IPS DF 6.9 (cell line): ENCODE results near the gene GPR39.
A peak's percentile ranks its signal among the peaks of the same experiment; 100 is the strongest.
"Not testable (repeated sequence)": the region's sequence is repeated elsewhere in the genome, so short reads cannot be mapped to it uniquely, and the experiment has no call there.

ENCODE experiments used
- DNase-seq: peaks from one replicate; pipeline ENCODE4 v3.0.0-alpha.2; 2013; ENCODE audit warnings: low read depth, low spot score
- H3K27ac ChIP-seq: one replicate; pipeline ENCODE4 v1.5.1; 2013; ENCODE audit warnings: low read length, control low read depth
- H3K27me3 ChIP-seq: 2 replicates; pipeline ENCODE4 v1.6.1; 2013; ENCODE audit warnings: mild to moderate bottlenecking, low read length; ENCODE audit not compliant: control insufficient read depth, insufficient read depth
- H3K36me3 ChIP-seq: 2 replicates; pipeline ENCODE4 v1.6.1; 2013; ENCODE audit warnings: low read length; ENCODE audit not compliant: control insufficient read depth, insufficient read depth
- H3K4me1 ChIP-seq: 2 replicates; pipeline ENCODE4 v1.6.1; 2013; ENCODE audit warnings: low read length; ENCODE audit not compliant: control insufficient read depth, insufficient read depth
- H3K4me3 ChIP-seq: 2 replicates; pipeline ENCODE4 v1.5.1; 2013; ENCODE audit warnings: mild to moderate bottlenecking, low read length
- H3K9me3 ChIP-seq: 2 replicates; pipeline ENCODE4 v1.6.1; 2013; ENCODE audit warnings: low read length, inconsistent platforms; ENCODE audit not compliant: control insufficient read depth, insufficient read depth
- WGBS: extraction: QIAGEN DNeasy Blood & Tissue Kit; methylation state at CpG from one replicate; pipeline ENCODE4 v1.1.7; 2013; ENCODE audit warnings: mixed read lengths, missing lambda C conversion rate; ENCODE audit not compliant: insufficient read length, insufficient coverage; 5-methylcytosine and 5-hydroxymethylcytosine counted together

The GPR39 gene

DNA sequence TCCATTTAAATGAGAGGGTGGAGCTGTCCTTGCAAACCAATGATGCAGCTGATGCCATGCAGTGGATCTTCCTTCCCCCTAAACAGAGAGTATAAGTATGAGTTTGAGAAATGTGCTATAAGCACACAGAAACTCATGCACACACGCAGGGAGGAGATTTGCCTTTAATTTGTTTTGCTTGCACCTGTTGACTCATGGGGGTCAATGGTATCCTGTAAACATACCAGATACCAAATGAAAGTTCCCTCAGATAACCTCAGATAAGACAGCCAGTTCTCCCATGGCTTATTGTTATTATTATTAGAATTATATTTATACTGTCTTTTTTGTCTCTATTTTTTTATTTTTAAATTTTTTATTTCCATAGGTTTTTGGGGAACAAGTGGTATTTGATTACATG lies 29.5 kb upstream of the GPR39 start:
- H3K9me3 ChIP-seq = no peaks in the 10 kb centered on the region
- no peak overlapping the region for H3K27ac ChIP-seq
- H3K4me1 ChIP-seq = no peaks in the 10 kb centered on the region
- H3K27me3 ChIP-seq = no peaks in the 10 kb centered on the region
- H3K4me3 ChIP-seq = no peak overlapping the region
- H3K36me3 ChIP-seq = no peaks in the 10 kb centered on the region
- no peak for DNase-seq
- WGBS = no CpG with 5 or more reads among the region's 1 CpG

DNA sequence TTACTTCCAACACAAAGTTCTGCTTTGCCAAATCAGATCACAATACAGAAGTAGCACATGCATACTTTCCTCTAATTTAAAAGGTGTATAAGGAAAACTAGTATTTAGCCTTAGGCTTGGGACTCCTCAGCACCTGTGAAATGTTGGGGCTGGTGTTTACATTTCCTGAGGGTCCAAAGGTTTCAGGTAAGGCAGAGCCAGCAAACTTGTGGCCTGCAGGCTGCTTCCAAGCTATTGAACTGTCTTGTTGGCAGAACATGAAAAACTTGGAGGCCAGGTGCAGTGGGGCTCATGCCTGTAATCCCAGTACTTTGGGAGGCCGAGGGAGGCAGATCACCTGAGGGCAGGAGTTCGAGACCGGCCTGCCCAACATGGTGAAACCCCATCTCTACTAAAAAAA lies 26.5 kb upstream of the GPR39 start:
- no peak for DNase-seq
- Histone ChIP-seq H3K4me3 (no peak overlapping the region), H3K4me1 (peaks cover 2% of the 10 kb centered on the region; the same call in 1 of the 2 replicates), H3K27ac (no peak overlapping the region), H3K27me3 (no peaks in the 10 kb centered on the region), H3K36me3 (no peaks in the 10 kb centered on the region), H3K9me3 (no peaks in the 10 kb centered on the region)
- WGBS = no CpG with 5 or more reads among the region's 3 CpGs

DNA sequence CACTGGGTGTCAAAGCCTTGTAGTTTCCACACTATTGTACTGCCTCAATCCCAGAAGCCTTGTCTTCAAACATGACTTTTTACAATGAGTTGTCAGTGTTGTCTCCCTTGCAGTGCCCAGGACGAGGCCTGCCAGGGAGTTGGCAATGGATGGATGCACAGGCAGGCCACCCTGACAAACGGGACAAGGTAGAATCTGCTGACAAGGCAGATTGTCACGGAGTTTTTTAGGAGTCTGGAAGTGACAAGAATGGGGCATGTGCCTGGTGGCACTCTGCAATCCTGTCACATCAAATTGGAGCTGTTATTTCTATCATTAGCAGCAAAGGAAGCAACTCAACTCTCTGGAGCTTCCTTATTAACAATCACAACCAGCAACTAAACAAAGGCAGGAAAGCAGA lies 25.2 kb upstream of the GPR39 start:
- H3K4me1 ChIP-seq = peaks cover 2% of the 10 kb centered on the region; the same call in 1 of the 2 replicates
- no peak for DNase-seq
- H3K4me3 ChIP-seq = no peak overlapping the region
- H3K27me3 ChIP-seq = no peaks in the 10 kb centered on the region
- no peaks in the 10 kb centered on the region for H3K36me3 ChIP-seq
- H3K27ac ChIP-seq = no peak overlapping the region
- no CpG with 5 or more reads among the region's 3 CpGs for WGBS
- no peaks in the 10 kb centered on the region for H3K9me3 ChIP-seq

DNA sequence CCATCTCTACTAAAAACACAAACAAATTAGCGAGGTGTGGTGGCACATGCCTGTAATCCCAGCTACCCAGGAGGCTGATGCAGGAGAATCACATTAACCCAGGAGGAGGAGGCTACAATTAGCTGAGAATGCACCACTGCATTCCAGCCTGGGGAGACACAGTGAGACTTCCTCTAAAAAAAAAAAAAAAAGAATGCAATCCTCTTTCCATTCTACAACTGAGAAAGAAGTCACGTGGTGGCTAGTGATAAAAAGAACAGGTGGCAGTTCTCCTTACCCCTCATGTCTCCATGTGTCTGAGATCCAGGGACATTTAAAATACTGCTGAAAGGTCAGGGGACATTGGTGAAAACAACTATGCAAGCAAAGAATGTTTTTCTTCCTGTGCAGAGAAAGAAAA lies 24.4 kb upstream of the GPR39 start:
- peak; percentile 27 for DNase-seq
- no peaks in the 10 kb centered on the region for H3K36me3 ChIP-seq
- peaks cover 2% of the 10 kb centered on the region; the same call in 1 of the 2 replicates for H3K4me1 ChIP-seq
- no peaks in the 10 kb centered on the region for H3K9me3 ChIP-seq
- no peak overlapping the region for H3K4me3 ChIP-seq
- no CpG with 5 or more reads among the region's 2 CpGs for WGBS
- H3K27me3 ChIP-seq = no peaks in the 10 kb centered on the region
- H3K27ac ChIP-seq = no peak overlapping the region

DNA sequence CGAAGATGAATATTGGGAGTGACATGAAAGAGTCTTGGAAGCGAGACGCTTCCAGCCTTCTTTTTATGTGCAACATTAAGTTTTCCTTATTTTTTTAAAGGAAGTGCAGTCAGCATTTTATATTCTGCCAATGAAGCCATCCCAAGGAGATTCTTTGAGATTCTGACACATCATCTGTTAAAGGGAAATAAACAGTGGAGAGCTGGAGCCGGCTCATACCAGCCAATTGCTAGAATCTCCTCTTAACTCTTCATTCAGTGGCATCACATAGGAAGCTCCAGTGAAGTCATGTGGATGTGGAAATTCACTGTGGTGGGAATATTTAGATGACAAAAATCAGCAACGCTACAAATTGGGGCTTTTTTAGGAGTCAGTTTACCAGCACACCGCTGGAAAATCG lies 23.7 kb upstream of the GPR39 start:
- H3K4me3 ChIP-seq = no peak overlapping the region
- DNase-seq = no peak
- H3K27me3 ChIP-seq = no peaks in the 10 kb centered on the region
- no peaks in the 10 kb centered on the region for H3K9me3 ChIP-seq
- WGBS = no CpG with 5 or more reads among the region's 7 CpGs
- peaks cover 2% of the 10 kb centered on the region; the same call in 1 of the 2 replicates for H3K4me1 ChIP-seq
- H3K36me3 ChIP-seq = no peaks in the 10 kb centered on the region
- H3K27ac ChIP-seq = no peak overlapping the region

DNA sequence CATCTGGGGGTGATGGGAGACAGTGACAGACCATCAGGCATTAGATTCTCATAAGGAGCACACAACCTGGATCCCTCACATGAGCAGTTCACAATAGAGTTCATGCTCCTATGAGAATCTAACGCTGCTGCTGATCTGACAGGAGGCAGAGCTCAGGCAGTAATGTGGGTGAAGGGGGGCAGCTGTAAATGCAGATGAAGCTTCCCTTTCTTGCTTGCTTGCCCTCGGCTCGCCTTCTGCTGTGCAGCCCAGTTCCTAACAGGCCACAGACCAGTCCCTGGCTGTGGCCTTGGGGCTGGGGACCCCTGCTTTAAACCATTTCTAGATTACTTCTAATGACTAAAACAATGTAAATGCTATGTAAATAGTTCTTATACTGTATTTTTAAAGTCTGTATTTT lies 19.6 kb upstream of the GPR39 start:
- H3K36me3 ChIP-seq, DNase-seq, H3K4me3 ChIP-seq, H3K27ac ChIP-seq, H3K27me3 ChIP-seq, H3K4me1 ChIP-seq, H3K9me3 ChIP-seq: not testable (repeated sequence)
- no CpG with 5 or more reads among the region's 3 CpGs for WGBS

DNA sequence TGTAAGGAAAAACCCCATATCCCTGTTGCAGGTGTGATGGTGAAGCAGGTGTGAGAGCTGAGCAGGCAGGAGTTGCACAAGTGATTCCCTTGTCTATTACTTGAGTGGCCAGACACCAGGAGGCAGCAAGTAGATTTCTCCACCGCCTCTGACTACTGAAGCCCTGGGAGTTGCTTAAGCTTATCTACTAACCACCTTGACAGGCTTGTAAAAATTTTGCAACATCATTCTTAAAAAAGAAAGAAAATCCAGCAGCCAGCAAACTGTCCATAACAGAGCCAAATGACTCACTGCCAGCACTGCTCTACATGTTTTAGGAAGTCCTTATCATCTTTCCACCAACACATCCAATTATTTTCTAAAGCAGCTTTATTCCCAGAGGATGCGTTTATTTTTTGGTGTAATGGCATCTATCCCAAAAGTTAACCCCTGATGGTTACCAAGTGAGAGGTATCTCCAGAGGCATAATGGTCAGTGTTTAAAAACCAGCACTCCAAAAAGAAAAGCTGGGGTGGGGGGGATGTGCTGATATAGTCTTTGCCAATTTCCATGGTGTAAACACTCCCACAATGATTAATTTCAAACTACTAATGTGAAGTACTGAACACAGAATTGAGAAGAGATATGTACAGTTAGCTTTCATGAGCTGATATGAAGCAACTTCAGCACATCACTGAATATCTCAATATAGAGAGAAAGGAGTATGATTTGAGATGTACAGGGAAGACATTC lies 16.3 kb upstream of the GPR39 start:
- no CpG with 5 or more reads among the region's 2 CpGs for WGBS
- Histone ChIP-seq H3K9me3 (no peaks in the 10 kb centered on the region), H3K27me3 (no peaks in the 10 kb centered on the region; the same call in 1 of the 2 replicates), H3K27ac (no peak overlapping the region), H3K4me1 (no peaks in the 10 kb centered on the region), H3K4me3 (no peak overlapping the region), H3K36me3 (no peaks in the 10 kb centered on the region)
- DNase-seq = no peak

DNA sequence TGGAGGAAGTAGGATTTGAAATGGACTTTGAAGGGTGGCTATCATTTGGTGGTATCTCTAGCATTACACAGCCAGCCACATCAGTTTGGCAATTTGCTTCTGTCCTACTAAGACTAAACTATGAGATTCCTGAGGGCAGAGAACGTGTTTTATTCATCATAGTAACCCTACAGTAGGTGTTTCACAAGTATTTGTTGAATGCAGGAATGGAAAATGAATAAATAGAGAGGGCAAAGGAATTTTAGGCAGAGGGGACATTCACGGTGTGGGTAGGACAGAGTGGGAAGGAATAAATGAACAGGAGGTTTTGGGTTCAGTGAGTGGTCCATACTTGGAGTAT lies 15.7 kb upstream of the GPR39 start:
- no peaks in the 10 kb centered on the region for H3K9me3 ChIP-seq
- H3K36me3 ChIP-seq = no peaks in the 10 kb centered on the region
- H3K27me3 ChIP-seq = no peaks in the 10 kb centered on the region; the same call in 1 of the 2 replicates
- WGBS = no CpG with 5 or more reads among the region's 2 CpGs
- no peak overlapping the region for H3K27ac ChIP-seq
- no peaks in the 10 kb centered on the region for H3K4me1 ChIP-seq
- no peak for DNase-seq
- no peak overlapping the region for H3K4me3 ChIP-seq

DNA sequence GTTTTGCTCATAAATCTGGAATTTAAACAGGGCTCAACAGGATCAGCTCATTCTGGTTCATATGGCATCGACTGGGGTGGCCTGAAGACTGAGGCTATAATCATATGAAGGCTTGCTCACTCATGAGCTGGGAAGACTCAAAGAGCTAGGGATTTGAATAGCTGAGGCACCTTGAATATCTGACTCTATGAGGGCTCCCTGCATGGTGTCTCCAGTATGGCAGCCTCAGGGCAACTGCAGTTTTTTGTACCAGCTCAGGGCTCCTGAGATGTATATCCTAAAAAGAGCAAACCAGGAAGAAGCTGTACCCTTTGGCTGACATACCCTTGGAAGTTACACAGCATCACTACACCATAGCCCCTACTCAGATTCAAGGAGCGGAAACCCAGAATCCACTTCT lies 15.3 kb upstream of the GPR39 start:
- no peak for DNase-seq
- Histone ChIP-seq H3K4me1 (no peaks in the 10 kb centered on the region), H3K4me3 (no peak overlapping the region), H3K27me3 (no peaks in the 10 kb centered on the region; the same call in 1 of the 2 replicates), H3K9me3 (no peaks in the 10 kb centered on the region), H3K27ac (no peak overlapping the region), H3K36me3 (no peaks in the 10 kb centered on the region)
- no CpG with 5 or more reads among the region's 2 CpGs for WGBS

DNA sequence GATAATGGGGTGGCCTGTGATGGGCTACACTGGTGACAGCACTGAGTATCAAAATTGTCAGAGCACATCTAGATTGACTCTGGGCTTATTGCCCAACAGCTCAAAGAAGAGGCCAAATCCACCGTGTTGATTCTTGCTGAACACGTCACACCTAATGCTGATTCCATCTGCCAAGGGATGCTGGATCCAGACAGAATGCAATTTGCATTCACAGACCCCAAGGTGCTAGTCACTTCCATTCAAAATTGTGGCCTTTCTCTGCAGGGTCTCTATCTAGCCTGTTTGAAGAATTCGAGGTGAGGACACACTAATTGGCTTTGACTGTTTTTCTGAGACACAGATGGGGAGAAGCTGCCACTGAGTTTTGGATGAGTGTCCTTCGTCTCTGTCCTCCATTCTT lies 13.5 kb upstream of the GPR39 start:
- WGBS = no CpG with 5 or more reads among the region's 4 CpGs
- DNase-seq = no peak
- H3K27me3 ChIP-seq = no peaks in the 10 kb centered on the region; the same call in 1 of the 2 replicates

DNA sequence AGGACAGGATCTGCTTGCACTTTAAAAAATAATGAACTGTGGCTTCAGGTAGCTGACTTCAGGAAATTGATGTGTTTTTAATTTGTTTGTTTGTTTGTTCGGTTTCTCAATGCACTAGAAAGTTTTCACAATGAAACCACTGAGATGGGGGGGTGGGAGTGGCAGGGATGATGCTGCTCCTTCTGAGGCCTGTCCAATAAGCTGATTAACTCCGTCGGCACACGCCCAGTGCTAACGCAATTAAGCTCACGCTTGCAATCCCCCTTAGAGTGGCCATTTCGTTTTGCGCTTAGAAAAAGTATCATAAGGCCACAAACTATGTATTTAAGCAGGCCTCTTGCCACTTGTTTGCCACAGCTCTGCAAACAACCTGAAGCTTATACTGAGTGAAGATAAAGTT lies 12.5 kb upstream of the GPR39 start:
- Histone ChIP-seq H3K4me3 (no peak overlapping the region), H3K36me3 (no peaks in the 10 kb centered on the region), H3K27me3 (no peaks in the 10 kb centered on the region; the same call in 1 of the 2 replicates), H3K9me3 (no peaks in the 10 kb centered on the region), H3K27ac (no peak overlapping the region), H3K4me1 (0 out of 2 replicates have a peak, but pooled peaks cover 1% of the 10 kb centered on the region)
- WGBS = no CpG with 5 or more reads among the region's 8 CpGs
- DNase-seq = no peak

More for the DNA sequence above, 13.5 kb upstream of the GPR39 start:
- Histone ChIP-seq H3K9me3 (no peaks in the 10 kb centered on the region), H3K4me1 (no peaks in the 10 kb centered on the region), H3K36me3 (no peaks in the 10 kb centered on the region), H3K27ac (no peak overlapping the region), H3K4me3 (no peak overlapping the region)
